SKM-1 treated with dmso at 0.1 percent for 144 hours (cell line): ENCODE measurements around the gene SGTA.
"Not testable (repeated sequence)": the region's sequence is repeated elsewhere in the genome, so short reads cannot be mapped to it uniquely, and the experiment has no call there.

Experiments used
- DNase-seq: peaks from one replicate; lab custom pipeline; 2025; ENCODE audit not compliant: unreplicated experiment; lab: John Stamatoyannopoulos, UW

The SGTA gene

DNA sequence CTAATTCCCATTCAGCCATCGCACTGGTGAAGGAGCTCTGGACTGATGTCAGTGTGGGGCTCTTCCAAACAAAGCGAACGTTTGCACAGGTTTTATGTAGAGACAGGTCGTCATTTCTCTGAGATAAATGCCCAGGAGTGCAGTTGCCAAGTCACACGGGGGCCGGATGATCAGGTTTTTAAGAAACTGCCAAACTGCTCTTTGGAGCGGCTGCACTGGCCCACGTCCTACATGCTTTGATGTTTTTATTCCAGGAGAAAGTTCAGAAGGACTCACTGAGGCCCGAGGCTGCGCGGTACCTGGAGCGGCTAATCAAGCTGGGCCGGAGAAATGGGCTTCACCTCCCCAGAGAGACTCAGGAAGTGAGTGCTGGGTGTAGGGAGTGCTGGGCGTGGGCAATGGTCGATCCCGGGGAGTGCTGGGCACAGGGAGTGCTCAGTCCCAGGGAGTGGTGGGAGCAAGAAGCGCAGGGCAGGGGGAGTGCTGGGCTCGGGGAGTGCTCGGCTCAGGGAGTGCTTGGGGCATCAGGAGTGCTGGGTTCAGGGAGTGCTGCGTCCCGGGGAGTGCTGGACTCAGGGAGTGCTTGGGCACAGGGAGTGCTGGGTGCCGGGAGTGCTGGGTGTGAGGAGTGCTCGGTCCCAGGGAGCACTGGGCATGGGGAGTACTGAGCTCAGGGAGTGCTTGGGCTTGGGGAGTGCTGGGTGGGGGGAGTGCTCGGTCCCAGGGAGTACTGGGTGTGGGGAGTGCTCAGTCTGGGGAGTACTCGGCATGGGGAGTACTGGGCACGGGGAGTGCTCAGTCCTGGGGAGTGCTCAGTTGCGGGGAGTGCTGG is 13.0 kb upstream of the SGTA start:
- DNase-seq = no peak

DNA sequence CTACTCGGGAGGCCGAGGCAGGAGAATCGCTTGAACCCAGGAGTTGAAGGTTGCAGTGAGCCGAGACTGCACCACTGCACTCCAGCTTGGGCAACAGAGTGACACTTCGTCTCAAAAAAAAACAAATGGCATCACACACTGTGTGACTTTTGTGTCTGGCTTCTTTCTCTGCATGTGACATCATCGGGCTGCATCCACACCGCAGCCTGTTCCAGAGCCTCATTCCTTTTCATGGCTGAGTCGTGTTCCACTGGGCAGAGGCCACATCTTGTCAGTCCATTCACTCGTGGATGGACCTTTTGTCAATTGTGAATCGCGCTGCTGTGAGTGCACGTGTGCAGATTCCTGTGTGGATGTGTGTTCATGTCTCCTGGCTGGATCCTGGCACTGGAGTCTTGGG is 10.5 kb upstream of the SGTA start:
- DNase-seq = no peak

- no peak for DNase-seq
Measured at GRCh38 chr19:2793126-2793525, 10.1 kb upstream of the SGTA start.

- not testable (repeated sequence) for DNase-seq
Measured at GRCh38 chr19:2792666-2793065, 9.6 kb upstream of the SGTA start.

DNA sequence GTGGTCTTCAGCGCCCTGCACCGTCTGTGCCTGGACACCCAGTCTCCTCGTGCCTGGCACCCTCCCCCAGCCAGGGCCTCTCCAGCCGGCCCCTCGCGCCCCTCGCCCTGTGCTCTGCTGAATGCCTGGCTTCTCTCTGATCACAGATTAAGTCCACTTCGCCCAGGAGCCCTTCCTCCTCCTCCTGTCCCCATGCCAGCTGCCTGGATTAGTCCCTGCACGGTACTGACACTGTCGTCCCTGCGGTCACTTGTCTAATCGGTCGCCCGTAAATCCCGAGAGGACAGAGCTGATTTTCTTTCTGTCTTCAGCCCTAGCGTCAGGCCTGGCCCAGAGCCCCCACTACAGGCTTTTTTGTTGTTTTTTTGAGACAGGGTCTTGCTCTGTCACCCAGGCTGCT is 8.8 kb upstream of the SGTA start:
- no peak for DNase-seq

GRCh38 chr19:2791440-2791839 is 8.4 kb upstream of the SGTA start:
- no peak for DNase-seq

DNA sequence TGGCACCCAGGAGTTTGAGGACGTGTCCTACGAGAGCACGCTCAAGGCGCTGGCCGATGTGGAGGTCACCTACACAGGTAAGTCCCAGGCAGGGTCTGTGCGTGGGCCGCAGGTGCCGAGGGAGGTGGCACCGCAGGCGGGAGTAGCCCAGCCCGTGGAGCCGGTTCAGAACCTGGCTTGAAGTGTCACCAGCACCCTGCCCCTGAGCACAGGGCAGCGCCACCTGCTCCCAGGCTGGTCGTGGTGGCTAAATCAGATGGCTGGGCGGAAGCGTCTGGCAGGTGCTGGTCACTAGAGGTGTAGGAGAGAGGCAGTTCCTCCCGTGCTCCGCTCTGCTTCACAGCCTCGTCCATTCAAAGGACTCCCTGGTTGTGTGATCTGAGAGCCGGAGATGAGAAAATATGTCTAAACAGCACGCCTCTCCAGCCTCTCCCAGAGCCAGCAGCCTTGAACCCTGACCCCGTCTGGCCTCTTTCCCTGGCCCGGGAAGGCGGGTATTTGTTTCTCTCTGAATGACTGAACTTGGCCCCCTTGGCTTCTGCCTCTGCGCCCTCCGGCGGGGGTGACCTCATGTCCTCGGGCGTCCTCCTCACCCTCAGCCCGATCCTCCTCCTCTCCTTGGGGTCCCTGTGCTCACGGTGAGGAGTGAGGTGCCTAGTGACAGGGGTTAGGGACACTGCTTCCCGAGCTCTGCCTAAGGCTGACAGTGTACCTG is 7.6 kb upstream of the SGTA start:
- no peak for DNase-seq

GRCh38 chr19:2790194-2790556 is 7.1 kb upstream of the SGTA start:
- DNase-seq = no peak

DNA sequence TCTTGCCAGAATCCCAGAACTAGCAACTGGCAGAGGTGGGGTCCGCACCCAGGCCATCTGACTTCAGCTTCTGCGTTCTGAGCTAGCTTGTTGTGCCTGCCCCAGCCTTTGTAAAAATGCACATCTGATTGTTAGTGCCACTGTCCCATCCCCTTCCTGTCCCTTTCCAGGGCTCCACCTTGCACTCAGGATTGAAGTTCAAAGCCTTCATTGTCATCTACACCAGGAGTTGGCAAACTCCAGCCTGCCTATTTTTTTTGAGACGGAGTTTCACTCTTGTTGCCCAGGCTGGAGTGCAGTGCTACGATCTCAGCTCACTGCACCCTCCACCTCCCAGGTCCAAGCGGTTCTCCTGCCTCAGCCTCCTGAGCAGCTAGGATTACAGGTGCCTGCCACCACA is 5.2 kb upstream of the SGTA start:
- no peak for DNase-seq

DNA sequence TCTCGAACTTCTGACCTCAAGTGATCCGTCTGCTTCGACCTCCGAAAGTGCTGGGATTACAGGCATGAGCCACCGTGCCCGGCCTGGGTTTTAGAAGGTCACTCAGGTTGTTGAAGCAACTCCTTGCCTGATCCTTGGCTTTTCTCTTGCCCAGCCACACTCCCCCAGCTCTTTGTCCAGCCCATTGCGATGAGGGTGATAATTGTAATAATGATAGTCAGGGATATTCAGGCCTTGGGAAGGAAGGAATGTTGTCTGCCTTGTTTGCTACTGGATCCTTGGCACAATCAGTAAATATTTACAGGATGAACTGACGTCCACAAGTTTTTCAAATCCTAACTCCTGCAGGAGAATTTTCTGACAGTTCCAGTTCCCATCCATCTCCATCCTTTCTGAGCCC is 4.0 kb upstream of the SGTA start:
- no peak for DNase-seq

- DNase-seq = peak; percentile 99
Measured at GRCh38 chr19:2785244-2785997, 2.3 kb upstream of the SGTA start, which contains the start of gene THOP1. THOP1 (plus strand) TSS chr19:2785503; CDS start chr19:2785663, 160 bp downstream.

DNA sequence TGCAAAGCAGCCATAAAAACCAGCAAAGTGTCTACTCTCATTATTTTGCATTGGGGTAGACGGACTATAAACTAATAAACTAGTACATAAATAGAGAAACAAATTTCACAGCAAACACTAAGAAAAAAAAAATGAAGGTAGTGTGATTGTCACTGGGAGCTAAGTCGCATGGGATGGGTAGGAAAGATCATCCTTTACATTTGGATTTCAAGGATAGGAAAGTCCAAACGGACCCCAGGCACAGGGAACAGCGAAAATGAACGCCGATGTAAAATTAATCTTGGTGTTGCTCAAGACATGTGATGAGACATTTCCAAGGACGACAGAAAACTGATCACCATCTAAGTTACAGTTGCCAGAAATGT is 690 bp upstream of the SGTA start:
- DNase-seq = no peak

DNA sequence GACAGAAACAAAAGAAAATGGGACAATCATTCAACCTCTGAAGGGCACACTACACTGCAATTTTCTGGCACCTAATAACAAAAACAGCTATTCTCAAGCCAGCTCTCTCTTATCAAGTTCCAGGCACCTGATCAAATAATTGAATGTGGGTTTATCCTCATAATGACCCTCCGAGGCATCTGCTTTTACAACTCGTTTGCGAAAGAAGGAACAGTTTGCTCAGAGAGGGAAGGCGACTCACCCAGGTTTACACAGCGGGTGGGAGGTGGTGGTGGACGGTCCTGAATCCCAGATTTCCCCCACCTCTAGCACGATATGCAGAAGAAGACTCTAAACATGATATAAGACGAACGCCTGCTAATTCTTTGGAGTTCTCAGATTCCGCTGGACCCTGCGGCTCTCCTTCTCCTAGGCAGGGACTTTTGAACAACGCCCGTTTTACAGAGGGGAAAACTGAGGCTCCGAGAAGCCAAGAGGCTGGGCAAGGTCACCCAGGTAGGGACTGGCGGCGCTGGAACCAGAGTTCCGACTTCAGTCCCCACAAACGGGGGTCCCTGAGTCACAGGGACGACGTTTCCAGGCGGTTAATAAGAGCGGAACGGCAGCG is 641 bp downstream of the SGTA start:
- no peak for DNase-seq

DNA sequence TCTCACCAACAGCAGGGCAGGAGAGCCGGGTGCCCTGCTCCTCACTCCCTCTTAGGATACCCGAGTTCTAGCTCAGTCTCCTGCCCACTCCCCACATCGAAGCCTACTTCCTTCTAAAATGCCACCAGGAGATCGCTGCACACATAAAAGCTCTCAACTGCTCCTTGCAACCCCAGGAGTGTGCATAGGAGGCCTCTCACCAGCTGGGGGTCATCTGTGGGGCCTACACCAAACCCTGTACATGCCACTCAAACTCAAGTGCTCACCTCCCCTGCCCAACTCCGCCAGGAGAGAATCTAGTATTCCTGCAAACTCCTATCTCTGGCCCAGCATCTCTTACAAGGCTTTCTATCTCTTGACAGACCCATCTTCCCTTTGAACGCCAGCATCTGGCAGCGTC is 2.8 kb downstream of the SGTA start:
- DNase-seq = no peak

DNA sequence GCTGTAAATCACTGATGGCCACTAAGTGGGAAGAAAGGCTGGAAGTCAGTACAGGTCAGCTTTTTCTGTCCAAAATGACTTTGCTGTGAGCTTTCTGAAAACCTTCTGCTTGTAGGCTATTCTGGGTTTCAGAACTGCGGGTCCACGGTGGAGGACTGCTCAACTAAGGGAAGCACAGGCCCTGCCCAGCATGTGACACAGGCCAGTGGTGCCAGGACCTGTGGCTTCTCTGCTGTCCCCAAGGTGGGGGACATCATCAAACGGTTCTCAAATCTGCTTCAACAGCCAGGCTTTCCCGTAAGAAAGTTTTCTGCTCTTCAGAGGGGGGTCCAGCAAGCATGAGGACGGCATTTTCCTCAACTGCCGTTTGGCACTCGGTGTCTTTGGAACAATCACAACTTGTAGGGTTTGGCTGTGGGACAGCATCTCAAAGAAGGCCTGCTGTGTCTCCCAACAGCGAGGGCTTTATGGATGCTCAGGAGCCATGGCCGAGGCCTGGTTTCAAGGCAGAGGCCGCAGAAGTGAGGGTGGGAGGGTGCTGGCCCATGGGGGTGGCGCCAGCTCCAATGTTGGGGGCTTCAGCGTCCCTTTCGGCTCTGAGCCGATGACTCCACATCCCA is 3.8 kb downstream of the SGTA start:
- no peak for DNase-seq

DNA sequence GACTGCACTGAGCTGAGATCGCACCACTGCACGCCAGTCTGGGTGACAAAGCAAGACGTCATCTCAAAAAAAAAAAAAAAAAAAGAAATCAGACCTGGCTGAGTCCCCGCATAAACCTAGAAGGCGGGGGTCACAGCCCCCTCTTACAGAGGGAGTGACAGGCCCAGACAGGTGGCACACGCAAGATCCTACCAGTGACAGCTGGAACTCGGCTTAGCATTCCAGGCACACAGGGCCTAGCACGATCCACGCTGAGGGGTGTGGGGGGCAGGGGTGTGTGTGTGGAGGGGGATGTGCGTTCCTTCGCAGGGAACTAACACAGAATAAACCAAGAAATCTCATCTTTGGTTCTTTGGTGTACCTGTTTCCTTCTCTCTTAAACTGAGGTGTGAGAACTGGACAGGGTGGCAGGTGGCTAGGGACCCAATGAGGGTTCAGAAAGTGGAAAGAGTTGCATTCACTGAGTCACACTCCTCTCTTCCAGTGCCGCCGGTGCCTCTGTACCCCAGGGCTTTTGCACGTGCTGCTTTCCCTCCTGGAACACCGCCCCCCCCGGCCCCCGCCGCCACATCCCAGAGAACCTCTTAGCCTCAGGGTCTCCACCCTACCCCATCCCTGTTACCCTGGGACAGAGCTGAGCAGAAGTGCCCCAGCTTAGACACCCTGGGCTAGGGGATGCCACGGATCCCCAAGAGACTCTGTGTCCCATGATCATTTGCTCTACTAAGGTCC is 5.0 kb downstream of the SGTA start:
- no peak for DNase-seq

GRCh38 chr19:2775556-2776430 is 7.3 kb downstream of the SGTA start:
- peak; percentile 6 for DNase-seq

GRCh38 chr19:2774953-2775555 is 8.0 kb downstream of the SGTA start:
- no peak for DNase-seq

DNA sequence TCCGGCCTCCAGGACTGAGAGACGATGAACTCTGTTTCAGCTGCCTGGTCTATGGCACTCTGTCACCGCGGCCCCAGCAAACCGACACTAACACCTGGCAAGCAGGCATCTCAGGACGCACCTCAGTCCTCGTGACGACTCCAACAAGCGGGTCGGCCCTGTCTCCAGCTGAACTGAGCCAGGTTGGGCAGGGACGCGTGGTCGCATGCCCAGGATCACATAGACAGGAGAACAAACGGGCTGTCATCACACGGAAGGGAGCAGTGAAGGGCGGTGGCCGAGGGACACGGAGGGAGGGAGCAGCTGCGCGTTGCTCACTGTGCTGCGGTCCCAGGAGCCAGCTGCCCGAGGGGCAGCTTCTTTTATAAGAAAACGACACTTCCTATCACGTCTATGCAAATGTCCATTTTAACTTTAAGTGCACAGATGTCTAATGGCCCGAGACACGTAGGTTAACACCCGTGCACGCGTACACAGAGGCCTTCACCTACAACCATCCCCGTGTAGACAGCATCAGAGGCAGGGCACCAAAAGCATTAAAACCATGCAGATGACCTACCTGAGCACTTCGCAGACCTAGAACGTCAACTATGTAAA is 8.9 kb downstream of the SGTA start:
- no peak for DNase-seq
